Measurements from ENCODE around the gene TBC1D14. TPM values are rescaled to one million over a fixed set of nuclear protein-coding genes. Genes with fewer than 3 reads are reported as not detected.

Gene TBC1D14
- total RNA-seq, 1 experiment from 2014 or later = 50.2 TPM

- Histone ChIP-seq H4K91ac (ENCODE audit: insufficient read length, low read depth, low read length) (no peak overlapping the region), H3K4me2 (ENCODE audit: insufficient read depth, insufficient read length, low read length) (no peak overlapping the region), H2BK20ac (ENCODE audit: low read depth, low read length, poor library complexity, severe bottlenecking) (no peak overlapping the region), H2BK12ac (ENCODE audit: insufficient read length, low read depth, low read length) (no peak overlapping the region), H3K27ac (ENCODE audit: insufficient read length, low read depth, low read length) (no peak overlapping the region), H3K9me3 (ENCODE audit: control insufficient read depth, low read depth, low read length) (no peaks in the 10 kb centered on the region), H2AFZ (ENCODE audit: low read length) (no peak overlapping the region), H3K79me1 (ENCODE audit: insufficient read depth, low read depth, low read length, poor library complexity, severe bottlenecking) (no peaks in the 10 kb centered on the region), H4K20me1 (ENCODE audit: control insufficient read depth, insufficient read depth, insufficient read length) (no peaks in the 10 kb centered on the region), H3K9ac (ENCODE audit: extremely low read depth, insufficient read length, low read length) (no peak overlapping the region), H3K23me2 (ENCODE audit: insufficient read length, low read depth, low read length, poor library complexity, severe bottlenecking) (no peaks in the 10 kb centered on the region), H3K23ac (ENCODE audit: insufficient read length, low read depth, low read length) (no peak overlapping the region), H4K5ac (ENCODE audit: insufficient read length, low read depth, low read length) (no peak overlapping the region), H4K8ac (replicated peaks; ENCODE audit: insufficient read length, low read depth, low read length) (no peak overlapping the region), H3K27me3 (ENCODE audit: insufficient read depth, low read length) (no peaks in the 10 kb centered on the region; the same call in 1 of the 2 replicates), H2BK120ac (ENCODE audit: low read depth, low read length, poor library complexity, severe bottlenecking) (no peak overlapping the region), H3K18ac (ENCODE audit: insufficient read length, low read depth, low read length) (no peak overlapping the region), H3K56ac (ENCODE audit: insufficient read length, low read depth, low read length) (no peak overlapping the region), H2AK5ac (ENCODE audit: insufficient read length, low read length) (no peak overlapping the region), H3K4me1 (ENCODE audit: insufficient read depth, low read length) (no peaks in the 10 kb centered on the region), H3T11ph (ENCODE audit: low read length) (no peak overlapping the region), H3K4ac (ENCODE audit: low read depth, low read length) (no peak overlapping the region), H2BK5ac (ENCODE audit: insufficient read length, low read length) (no peak overlapping the region), H3K79me2 (ENCODE audit: insufficient read depth, low read length) (no peaks in the 10 kb centered on the region), H2BK15ac (ENCODE audit: low read depth, low read length) (no peak overlapping the region), H3K14ac (ENCODE audit: insufficient read depth, low read length) (no peak overlapping the region)
- no CpG with 5 or more reads among the region's 11 CpGs for WGBS (ENCODE audit: extremely low coverage, insufficient read length, low lambda C conversion rate)
- H3K36me3 Mint-ChIP-seq (ENCODE audit: insufficient read depth in 1 of 3, low read depth in 3 of 3) = peaks cover 27 to 78% (median 50%) of the 10 kb centered on the region in 3 experiments; a peak in 6 of 7 replicates
- TF ChIP-seq, protein P1, sequence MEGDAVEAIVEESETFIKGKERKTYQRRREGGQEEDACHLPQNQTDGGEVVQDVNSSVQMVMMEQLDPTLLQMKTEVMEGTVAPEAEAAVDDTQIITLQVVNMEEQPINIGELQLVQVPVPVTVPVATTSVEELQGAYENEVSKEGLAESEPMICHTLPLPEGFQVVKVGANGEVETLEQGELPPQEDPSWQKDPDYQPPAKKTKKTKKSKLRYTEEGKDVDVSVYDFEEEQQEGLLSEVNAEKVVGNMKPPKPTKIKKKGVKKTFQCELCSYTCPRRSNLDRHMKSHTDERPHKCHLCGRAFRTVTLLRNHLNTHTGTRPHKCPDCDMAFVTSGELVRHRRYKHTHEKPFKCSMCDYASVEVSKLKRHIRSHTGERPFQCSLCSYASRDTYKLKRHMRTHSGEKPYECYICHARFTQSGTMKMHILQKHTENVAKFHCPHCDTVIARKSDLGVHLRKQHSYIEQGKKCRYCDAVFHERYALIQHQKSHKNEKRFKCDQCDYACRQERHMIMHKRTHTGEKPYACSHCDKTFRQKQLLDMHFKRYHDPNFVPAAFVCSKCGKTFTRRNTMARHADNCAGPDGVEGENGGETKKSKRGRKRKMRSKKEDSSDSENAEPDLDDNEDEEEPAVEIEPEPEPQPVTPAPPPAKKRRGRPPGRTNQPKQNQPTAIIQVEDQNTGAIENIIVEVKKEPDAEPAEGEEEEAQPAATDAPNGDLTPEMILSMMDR (conservative IDR thresholded peaks at IDR 0.05) = no peak
- H3K27me3 Mint-ChIP-seq (ENCODE audit: low read depth) = no peaks in the 10 kb centered on the region; the same call in 1 of the 2 replicates
- peaks cover 7 to 13% of the 10 kb centered on the region in 2 experiments; a peak in 3 of 4 replicates for H3K4me1 Mint-ChIP-seq
- H3K9me3 Mint-ChIP-seq = no peaks in the 10 kb centered on the region; a peak in 1 of 5 replicates
- H3K27ac Mint-ChIP-seq = no peak overlapping the region
- DNase-seq = no peak
- H3K4me3 Mint-ChIP-seq = no peak overlapping the region
Observed at GRCh38 chr4:7016086-7016485, 106.5 kb downstream of the TBC1D14 start.
